Fibroblast of lung (primary cell): Measurements from ENCODE around the gene SRRM2. TPM values are rescaled to one million over a fixed set of nuclear protein-coding genes. Genes with fewer than 3 reads are reported as not detected.

ENCODE experiments used
- DNase-seq, 2 donors: peaks; one replicate each; pipeline versions ENCODE4 v3.0.0 to v3.0.0-alpha.2; 2010; ENCODE audit warnings: low read depth in 2 of 2
- H2AFZ ChIP-seq: 2 replicates; pipeline ENCODE4 v1.5.1; 2012; ENCODE audit warnings: low read length, control low read depth, inconsistent platforms
- H3K27ac ChIP-seq: 2 replicates; pipeline ENCODE4 v1.5.1; 2011; ENCODE audit warnings: low read length, control low read depth; ENCODE audit not compliant: insufficient read depth
- H3K27me3 ChIP-seq: 2 replicates; pipeline ENCODE4 v1.5.1; 2011; ENCODE audit warnings: mild to moderate bottlenecking, low read length; ENCODE audit not compliant: control insufficient read depth, insufficient read depth
- H3K36me3 ChIP-seq: 2 replicates; pipeline ENCODE4 v1.5.1; 2011; ENCODE audit warnings: low read length; ENCODE audit not compliant: control insufficient read depth, insufficient read depth
- H3K4me1 ChIP-seq: 2 replicates; pipeline ENCODE4 v1.5.1; 2011; ENCODE audit warnings: low read length; ENCODE audit not compliant: control insufficient read depth, insufficient read depth; ENCODE audit errors: extremely low read depth
- H3K4me2 ChIP-seq: 2 replicates; pipeline ENCODE4 v1.5.1; 2011; ENCODE audit warnings: low read length, control low read depth; ENCODE audit not compliant: insufficient read depth; ENCODE audit errors: extremely low read depth
- H3K4me3 ChIP-seq, 4 experiments: fragments of 200-600 bp in 1 of 4; sonication (generic) in 1 of 4; replicated peaks in 1 of 4; 2 replicates each; pipeline ENCODE4 v1.5.1; 2011 to 2016; ENCODE audit warnings: low read length in 4 of 4, low read depth in 3 of 4, mild to moderate bottlenecking in 3 of 4, control low read depth in 2 of 4, inconsistent platforms in 1 of 4, mixed read lengths in 1 of 4; ENCODE audit not compliant: insufficient read depth in 1 of 4; ENCODE audit errors: control extremely low read depth in 1 of 4
- H3K79me2 ChIP-seq: 2 replicates; pipeline ENCODE4 v1.5.1; 2012; ENCODE audit warnings: mild to moderate bottlenecking, low read length, inconsistent platforms; ENCODE audit not compliant: control insufficient read depth, insufficient read depth
- H3K9ac ChIP-seq: 2 replicates; pipeline ENCODE4 v1.5.1; 2011; ENCODE audit warnings: mild to moderate bottlenecking, low read length, control low read depth; ENCODE audit not compliant: insufficient read depth
- H3K9me3 ChIP-seq: 2 replicates; pipeline ENCODE4 v1.5.1; 2012; ENCODE audit warnings: low read depth, low read length; ENCODE audit not compliant: control insufficient read depth, insufficient read depth
- H4K20me1 ChIP-seq: 2 replicates; pipeline ENCODE4 v1.5.1; 2011; ENCODE audit warnings: low read length; ENCODE audit not compliant: control insufficient read depth, insufficient read depth; ENCODE audit errors: extremely low read depth
- CTCF ChIP-seq, 2 donors: IDR thresholded peaks in 1 of 2; conservative IDR thresholded peaks in 1 of 2; 1 replicate in 1 of 2; 2 replicates in 1 of 2; pipeline ENCODE4 v1.5.1; 2011 to 2012; ENCODE audit warnings: low read length in 2 of 2, control low read depth in 1 of 2, inconsistent platforms in 1 of 2, low read depth in 1 of 2, mild to moderate bottlenecking in 1 of 2
- EZH2 ChIP-seq: IDR thresholded peaks from 2 replicates; pipeline ENCODE4 v1.5.1; 2012; ENCODE audit warnings: low read length, control low read depth, mild to moderate bottlenecking; ENCODE audit errors: missing control alignments
- polyA plus RNA-seq, 2 donors: library from polyadenylated mRNA; depleted of rRNA in 1 of 2; stranded (reverse) in 1 of 2; unstranded in 1 of 2; fragments of >200 nt; gene quantifications; 2 replicates each; pipeline ENCODE4 v1.2.1, GENCODE V29; 2011 to 2012; ENCODE audit warnings: missing spikeins in 1 of 2
- total RNA-seq: library from RNA; depleted of rRNA; stranded (reverse); fragments of >200 nt; gene quantifications from 2 replicates; pipeline ENCODE4 v1.2.1, GENCODE V29; 2014

Gene SRRM2
- total and polyA plus RNA-seq, 2 donors (not counting 1 experiment from before 2014, with no cell fraction given) = 55.2 to 74.3 TPM

- DNase-seq = no peak
- no peaks in the 10 kb centered on the region for H3K9me3 ChIP-seq
- no peak overlapping the region for H3K27ac ChIP-seq
- peaks cover 10% of the 10 kb centered on the region for H3K36me3 ChIP-seq
- TF ChIP-seq CTCF (conservative IDR thresholded peaks at IDR 0.05 in 1 of 2, IDR thresholded peaks at IDR 0.05 in 1 of 2; ENCODE audit: low read depth in 1 of 2, low read length in 2 of 2) = no peak
- TF ChIP-seq EZH2 = no peak
- no peak overlapping the region for H3K4me2 ChIP-seq
- no peak overlapping the region for H3K9ac ChIP-seq
- H3K4me3 ChIP-seq = no peak overlapping the region
- H2AFZ ChIP-seq = no peak overlapping the region
- no peaks in the 10 kb centered on the region for H3K79me2 ChIP-seq
- no peaks in the 10 kb centered on the region for H3K4me1 ChIP-seq
- no peaks in the 10 kb centered on the region for H4K20me1 ChIP-seq
- H3K27me3 ChIP-seq = no peaks in the 10 kb centered on the region
Observed at GRCh38 chr16:2706085-2706484, 46.4 kb upstream of the SRRM2 start.

GRCh38 chr16:2706611-2707311 lies 45.7 kb upstream of the SRRM2 start:
- no peaks in the 10 kb centered on the region for H3K79me2 ChIP-seq
- no peak overlapping the region for H3K4me3 ChIP-seq
- H3K4me2 ChIP-seq = no peak overlapping the region
- H4K20me1 ChIP-seq = no peaks in the 10 kb centered on the region
- H3K9me3 ChIP-seq = no peaks in the 10 kb centered on the region
- H3K27ac ChIP-seq = no peak overlapping the region
- H3K9ac ChIP-seq = no peak overlapping the region
- no peak overlapping the region for H2AFZ ChIP-seq
- no peak for DNase-seq
- H3K36me3 ChIP-seq = peaks cover 10% of the 10 kb centered on the region
- H3K27me3 ChIP-seq = no peaks in the 10 kb centered on the region
- no peak for TF ChIP-seq EZH2
- no peak for TF ChIP-seq CTCF (conservative IDR thresholded peaks at IDR 0.05 in 1 of 2, IDR thresholded peaks at IDR 0.05 in 1 of 2; ENCODE audit: low read depth in 1 of 2, low read length in 2 of 2)
- no peaks in the 10 kb centered on the region for H3K4me1 ChIP-seq

GRCh38 chr16:2707368-2708289 lies 44.8 kb upstream of the SRRM2 start:
- Histone ChIP-seq H3K36me3 (peaks cover 6% of the 10 kb centered on the region), H4K20me1 (no peaks in the 10 kb centered on the region), H2AFZ (no peak overlapping the region), H3K27me3 (no peaks in the 10 kb centered on the region), H3K79me2 (no peaks in the 10 kb centered on the region), H3K9me3 (no peaks in the 10 kb centered on the region), H3K4me3 (no peak overlapping the region), H3K27ac (no peak overlapping the region), H3K4me2 (no peak overlapping the region), H3K4me1 (no peaks in the 10 kb centered on the region), H3K9ac (no peak overlapping the region)
- DNase-seq = no peak
- TF ChIP-seq EZH2 = no peak
- TF ChIP-seq CTCF (conservative IDR thresholded peaks at IDR 0.05 in 1 of 2, IDR thresholded peaks at IDR 0.05 in 1 of 2; ENCODE audit: low read depth in 1 of 2, low read length in 2 of 2) = no peak
